GM18526 (cell line): Measurements from ENCODE around the gene CCDC170.

ENCODE experiments used
- POLR2A ChIP-seq: IDR thresholded peaks from 3 replicates; pipeline ENCODE4 v1.6.1; 2011; ENCODE audit not compliant: insufficient read length; ENCODE audit errors: extremely low read depth

Gene CCDC170

GRCh38 chr6:151565940-151566339 lies 72.1 kb downstream of the CCDC170 start:
- TF ChIP-seq POLR2A = no peak

GRCh38 chr6:151566557-151566956 lies 72.7 kb downstream of the CCDC170 start:
- no peak for TF ChIP-seq POLR2A

- TF ChIP-seq POLR2A = no peak
Measured at GRCh38 chr6:151576633-151577032, 82.8 kb downstream of the CCDC170 start.

GRCh38 chr6:151577257-151577656 lies 83.4 kb downstream of the CCDC170 start:
- TF ChIP-seq POLR2A = no peak

- TF ChIP-seq POLR2A = no peak
Measured at GRCh38 chr6:151585741-151586140, 91.9 kb downstream of the CCDC170 start.

- no peak for TF ChIP-seq POLR2A
Measured at GRCh38 chr6:151589667-151590066, 95.8 kb downstream of the CCDC170 start.

GRCh38 chr6:151590742-151591141 lies 96.9 kb downstream of the CCDC170 start:
- TF ChIP-seq POLR2A = no peak

GRCh38 chr6:151592449-151593159 lies 98.8 kb downstream of the CCDC170 start:
- no peak for TF ChIP-seq POLR2A

GRCh38 chr6:151609146-151609902 lies 115.5 kb downstream of the CCDC170 start:
- TF ChIP-seq POLR2A = no peak

- TF ChIP-seq POLR2A = no peak
Measured at GRCh38 chr6:151610326-151610725, 116.5 kb downstream of the CCDC170 start.

GRCh38 chr6:151614630-151615029 lies 120.8 kb downstream of the CCDC170 start:
- TF ChIP-seq POLR2A = no peak

- no peak for TF ChIP-seq POLR2A
Measured at GRCh38 chr6:151616091-151616513, 122.3 kb downstream of the CCDC170 start.

- TF ChIP-seq POLR2A = no peak
Measured at GRCh38 chr6:151616600-151616999, 122.8 kb downstream of the CCDC170 start.

- TF ChIP-seq POLR2A = no peak
Measured at GRCh38 chr6:151617539-151617938, 123.7 kb downstream of the CCDC170 start.

- no peak for TF ChIP-seq POLR2A
Measured at GRCh38 chr6:151618717-151619116, 124.9 kb downstream of the CCDC170 start.

GRCh38 chr6:151620179-151620578 lies 126.4 kb downstream of the CCDC170 start:
- TF ChIP-seq POLR2A = no peak
